ENCODE data around the gene FBL. TPM values are rescaled to one million over a fixed set of nuclear protein-coding genes. Genes with fewer than 3 reads are reported as not detected.

The FBL gene
- total RNA-seq, 3 donors from 2014 or later, result 126 to 200 (median 155) TPM

DNA sequence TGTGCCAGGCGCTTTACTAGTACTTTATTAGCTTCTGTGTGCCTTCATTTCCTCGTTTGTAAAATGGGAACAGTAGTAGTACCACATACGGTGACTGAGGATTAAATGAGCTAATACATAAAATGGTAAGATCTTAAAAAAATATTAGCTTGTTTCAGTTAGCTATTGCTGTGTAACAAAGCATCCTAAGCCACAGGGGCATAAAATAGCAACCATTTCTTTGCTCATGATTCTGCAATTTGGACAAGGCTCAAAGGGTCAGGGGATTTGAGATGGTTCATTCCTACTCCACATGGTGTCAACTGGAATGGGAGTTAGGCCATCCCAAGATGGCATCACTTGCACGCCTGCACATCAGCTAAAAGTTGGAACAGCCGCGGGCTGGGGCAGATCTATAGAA, 25.5 kb downstream of the FBL start:
- Histone ChIP-seq H3K4me3 (no peak overlapping the region), H3K9me3 (no peaks in the 10 kb centered on the region), H3K36me3 (ENCODE audit: low read depth) (no peaks in the 10 kb centered on the region), H3K4me1 (ENCODE audit: low read depth) (peaks cover 12% of the 10 kb centered on the region)
- ATAC-seq (no peak), DNase-seq (no peak)
- TF ChIP-seq, protein P1, sequence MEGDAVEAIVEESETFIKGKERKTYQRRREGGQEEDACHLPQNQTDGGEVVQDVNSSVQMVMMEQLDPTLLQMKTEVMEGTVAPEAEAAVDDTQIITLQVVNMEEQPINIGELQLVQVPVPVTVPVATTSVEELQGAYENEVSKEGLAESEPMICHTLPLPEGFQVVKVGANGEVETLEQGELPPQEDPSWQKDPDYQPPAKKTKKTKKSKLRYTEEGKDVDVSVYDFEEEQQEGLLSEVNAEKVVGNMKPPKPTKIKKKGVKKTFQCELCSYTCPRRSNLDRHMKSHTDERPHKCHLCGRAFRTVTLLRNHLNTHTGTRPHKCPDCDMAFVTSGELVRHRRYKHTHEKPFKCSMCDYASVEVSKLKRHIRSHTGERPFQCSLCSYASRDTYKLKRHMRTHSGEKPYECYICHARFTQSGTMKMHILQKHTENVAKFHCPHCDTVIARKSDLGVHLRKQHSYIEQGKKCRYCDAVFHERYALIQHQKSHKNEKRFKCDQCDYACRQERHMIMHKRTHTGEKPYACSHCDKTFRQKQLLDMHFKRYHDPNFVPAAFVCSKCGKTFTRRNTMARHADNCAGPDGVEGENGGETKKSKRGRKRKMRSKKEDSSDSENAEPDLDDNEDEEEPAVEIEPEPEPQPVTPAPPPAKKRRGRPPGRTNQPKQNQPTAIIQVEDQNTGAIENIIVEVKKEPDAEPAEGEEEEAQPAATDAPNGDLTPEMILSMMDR (IDR thresholded peaks at IDR 0.05), result no peak
- intact Hi-C loops (cut with DNase I, micrococcal nuclease), result no loop called here

DNA sequence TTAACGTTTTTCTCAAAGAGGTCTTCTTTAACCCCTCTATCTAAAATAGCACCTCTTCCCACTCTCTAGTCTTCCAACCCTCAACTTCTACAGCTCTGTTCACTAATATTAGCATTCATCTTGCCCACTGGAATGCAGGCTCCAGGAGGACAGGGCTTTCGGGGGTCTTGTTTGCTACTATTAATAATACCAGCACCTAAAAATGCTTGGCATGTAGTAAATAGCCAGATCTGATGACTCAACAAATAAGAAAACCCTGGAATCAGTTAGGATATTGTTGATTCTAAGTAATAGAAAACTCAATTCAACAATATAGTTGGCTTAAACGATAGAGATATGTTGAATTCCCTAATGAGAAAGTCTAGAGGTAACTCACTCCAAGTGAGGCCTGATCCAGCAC, 26.4 kb downstream of the FBL start:
- H3K9me3 ChIP-seq, result no peaks in the 10 kb centered on the region
- ATAC-seq (no peak), DNase-seq (no peak)
- H3K4me3 ChIP-seq, result no peak overlapping the region
- TF ChIP-seq, protein P1 (IDR thresholded peaks at IDR 0.05), result no peak
- intact Hi-C loops (cut with DNase I, micrococcal nuclease), result no loop called here
- H3K36me3 ChIP-seq (ENCODE audit: low read depth), result no peaks in the 10 kb centered on the region
- peaks cover 7% of the 10 kb centered on the region for H3K4me1 ChIP-seq (ENCODE audit: low read depth)

DNA sequence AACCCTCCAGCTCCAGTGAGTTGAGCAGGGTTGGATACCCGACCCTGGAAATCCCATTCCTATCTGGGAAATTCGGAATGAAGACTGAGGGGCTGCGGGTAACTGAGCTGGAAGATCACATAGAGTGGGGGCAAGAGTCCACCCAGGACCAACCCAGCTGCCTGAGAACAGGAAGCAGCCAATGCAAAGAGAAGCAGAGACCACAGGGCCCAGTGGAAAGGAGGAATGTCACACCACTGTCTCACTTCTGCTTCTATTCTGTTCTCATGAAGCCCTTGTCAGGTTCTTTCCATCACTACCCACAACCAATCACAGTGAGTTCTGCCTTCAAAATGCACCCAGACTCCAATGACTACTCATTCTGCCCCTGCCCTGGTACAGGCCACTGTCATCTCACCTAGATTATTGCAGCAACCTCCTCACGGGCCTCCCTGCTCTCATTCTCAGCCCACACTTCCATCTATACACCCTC, 27.5 kb downstream of the FBL start:
- intact Hi-C loops (cut with DNase I, micrococcal nuclease), result no loop called here

DNA sequence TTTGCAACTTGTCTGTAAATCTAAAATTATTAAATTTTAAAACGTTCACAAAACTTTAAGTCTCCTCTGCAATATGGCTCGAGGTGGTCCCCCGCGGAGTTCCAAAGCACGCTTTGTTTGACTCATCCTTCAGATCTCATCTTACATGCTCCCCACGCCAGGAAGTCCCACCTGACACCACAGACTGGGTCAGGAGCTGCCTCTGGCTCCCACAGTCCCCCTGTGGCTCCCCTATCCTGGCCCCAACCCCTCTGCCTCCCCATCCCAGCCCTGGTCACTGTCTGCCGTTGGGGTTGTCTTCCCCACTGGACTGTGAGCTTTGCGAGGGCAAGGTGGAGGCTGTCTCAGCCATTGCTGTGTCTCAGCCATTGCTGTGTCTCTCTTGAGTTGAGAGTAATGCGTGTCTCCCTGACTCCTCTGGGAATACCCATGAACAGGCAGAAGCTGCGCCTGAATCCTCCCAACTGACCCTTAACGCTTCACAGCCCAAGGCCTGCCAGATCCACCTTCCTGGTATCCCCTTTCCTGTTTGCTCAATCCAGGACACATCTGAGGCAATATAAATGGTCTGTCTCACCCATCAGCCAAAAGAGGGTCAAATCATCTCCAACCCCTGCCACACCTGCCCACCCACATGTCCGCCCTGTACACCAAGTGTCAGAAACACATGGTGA, 28.2 kb downstream of the FBL start:
- Histone ChIP-seq H3K4me1 (ENCODE audit: low read depth) (no peaks in the 10 kb centered on the region), H3K4me3 (no peak overlapping the region), H3K9me3 (no peaks in the 10 kb centered on the region), H3K36me3 (ENCODE audit: low read depth) (no peaks in the 10 kb centered on the region)
- DNase-seq, result no peak
- no peak for ATAC-seq
- intact Hi-C loops (cut with DNase I, micrococcal nuclease), result no loop called here
- TF ChIP-seq, protein P1 (IDR thresholded peaks at IDR 0.05), result no peak

More for the DNA sequence above, 27.5 kb downstream of the FBL start:
- H3K36me3 ChIP-seq (ENCODE audit: low read depth), result no peaks in the 10 kb centered on the region
- DNase-seq, result no peak
- TF ChIP-seq, protein P1 (IDR thresholded peaks at IDR 0.05), result no peak
- H3K9me3 ChIP-seq, result no peaks in the 10 kb centered on the region
- peaks cover 1% of the 10 kb centered on the region for H3K4me1 ChIP-seq (ENCODE audit: low read depth)
- no peak for ATAC-seq
- H3K4me3 ChIP-seq, result no peak overlapping the region

DNA sequence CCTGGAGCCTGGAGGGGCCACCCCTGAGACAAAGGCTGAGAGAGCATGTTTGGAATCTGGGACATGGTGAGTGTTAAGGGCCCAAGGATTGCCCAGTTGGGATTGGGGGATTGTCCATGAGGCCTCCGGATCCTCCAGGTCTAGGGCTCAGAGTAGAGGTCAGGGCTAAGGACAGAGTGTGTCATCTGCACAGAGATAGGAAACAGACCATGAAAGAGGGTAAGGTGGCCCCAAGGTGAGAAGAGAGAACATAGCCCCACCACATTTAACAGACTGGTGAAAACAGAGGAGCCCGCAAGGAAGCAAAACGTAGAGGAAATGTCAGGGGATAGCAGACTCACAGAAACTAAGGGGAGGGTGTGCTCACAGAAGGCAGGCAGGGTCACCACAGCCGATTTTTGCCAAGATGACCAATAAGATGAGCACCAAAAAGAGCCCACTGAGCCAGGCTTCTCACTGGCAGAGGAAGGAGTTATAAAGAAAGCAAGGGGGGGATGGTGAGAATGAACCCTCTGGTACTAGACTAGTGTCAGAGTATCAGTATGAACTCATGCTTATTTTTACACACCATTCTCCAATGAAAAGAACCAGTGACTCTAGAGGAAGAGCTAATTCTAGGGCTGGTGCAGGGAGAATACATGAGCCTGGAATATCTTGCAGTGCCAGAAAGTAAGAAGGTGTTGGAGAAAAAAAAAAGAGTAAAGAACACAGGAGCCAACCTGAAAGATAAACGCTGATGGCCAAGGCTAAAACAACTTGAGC, 29.7 kb downstream of the FBL start:
- TF ChIP-seq, protein P1 (IDR thresholded peaks at IDR 0.05), result no peak
- Histone ChIP-seq H3K4me3 (no peak overlapping the region), H3K36me3 (ENCODE audit: low read depth) (no peaks in the 10 kb centered on the region), H3K4me1 (ENCODE audit: low read depth) (no peaks in the 10 kb centered on the region), H3K9me3 (no peaks in the 10 kb centered on the region)
- ATAC-seq, result no peak
- intact Hi-C loops (cut with DNase I, micrococcal nuclease), result no loop called here
- no peak for DNase-seq

Measured in mucosa of descending colon (tissue), 3 donors.